H1 (cell line): Measurements from ENCODE around the gene CITED4. TPM values are rescaled to one million over a fixed set of nuclear protein-coding genes. Genes with fewer than 3 reads are reported as not detected.

Experiments used
- CTCF ChIA-PET: fragments of 300-600 bp; sonication (Branson Sonifier 250); formaldehyde crosslinking; loops from one replicate; lab custom pipeline; 2021; ENCODE audit not compliant: partially characterized antibody; lab: Charles Lee
- POLR2A ChIA-PET: fragments of 300-600 bp; sonication (Branson Sonifier 250); formaldehyde crosslinking; loops from one replicate; lab custom pipeline; 2021; ENCODE audit warnings: inconsistent platforms; ENCODE audit not compliant: partially characterized antibody; lab: Charles Lee
- DNase-seq, 2 experiments: peaks; one replicate each; pipeline versions ENCODE4 v3.0.0 to v3.0.0-alpha.2; 2010 to 2022; ENCODE audit warnings: low spot score in 2 of 2, low read depth in 1 of 2, mixed read lengths in 1 of 2
- FAIRE-seq: peaks from 2 replicates; lab custom pipeline; 2011; peaks lifted over from hg19 to GRCh38; lab: Jason Lieb, UNC
- H2AFZ ChIP-seq: 2 replicates; pipeline ENCODE4 v1.8.1; 2012; ENCODE audit warnings: low read length, inconsistent platforms
- H2AK5ac ChIP-seq: 2 replicates; pipeline ENCODE4 v1.6.1; 2013; ENCODE audit warnings: low read depth, low read length
- H2BK120ac ChIP-seq: replicated peaks from 2 replicates; pipeline ENCODE3; 2013; ENCODE audit warnings: low read depth, low read length, inconsistent platforms
- H2BK12ac ChIP-seq: 2 replicates; pipeline ENCODE4 v1.6.1; 2013; ENCODE audit warnings: low read depth, low read length
- H2BK15ac ChIP-seq: 2 replicates; pipeline ENCODE4 v1.6.1; 2013; ENCODE audit warnings: low read length
- H2BK20ac ChIP-seq: 2 replicates; pipeline ENCODE4 v1.6.1; 2013; ENCODE audit warnings: low read length
- H2BK5ac ChIP-seq: 2 replicates; pipeline ENCODE4 v1.6.1; 2013; ENCODE audit warnings: low read depth, low read length
- H3K14ac ChIP-seq: 2 replicates; pipeline ENCODE4 v1.6.1; 2013; ENCODE audit warnings: inconsistent platforms; ENCODE audit not compliant: insufficient read length
- H3K18ac ChIP-seq: 2 replicates; pipeline ENCODE4 v1.6.1; 2013; ENCODE audit warnings: low read length; ENCODE audit errors: extremely low read depth
- H3K23ac ChIP-seq: 2 replicates; pipeline ENCODE4 v1.6.1; 2013; ENCODE audit warnings: inconsistent platforms; ENCODE audit not compliant: insufficient read length
- H3K23me2 ChIP-seq: 2 replicates; pipeline ENCODE4 v1.6.1; 2013; ENCODE audit warnings: low read depth, low read length
- H3K27ac ChIP-seq: 2 replicates; pipeline ENCODE4 v1.6.1; 2011; ENCODE audit warnings: low read depth, low read length, inconsistent platforms
- H3K27me3 ChIP-seq, 4 experiments: replicated peaks in 1 of 4; 1 replicate in 1 of 4; 2 replicates in 3 of 4; pipeline versions ENCODE4 v1.6.1 to v1.8.1; 2011 to 2013; ENCODE audit warnings: low read length in 3 of 4, mild to moderate bottlenecking in 3 of 4, inconsistent platforms in 2 of 4, mixed read lengths in 2 of 4, moderate library complexity in 1 of 4; ENCODE audit not compliant: control insufficient read depth in 3 of 4, insufficient read depth in 3 of 4; ENCODE audit errors: extremely low read depth in 1 of 4
- H3K36me3 ChIP-seq, 4 experiments: 2 replicates each; pipeline versions ENCODE4 v1.6.1 to v1.8.1; 2011 to 2013; ENCODE audit warnings: mild to moderate bottlenecking in 4 of 4, low read length in 3 of 4, moderate library complexity in 2 of 4, control low read depth in 1 of 4, inconsistent platforms in 1 of 4; ENCODE audit not compliant: insufficient read depth in 4 of 4, control insufficient read depth in 2 of 4
- H3K4ac ChIP-seq: replicated peaks from 2 replicates; pipeline ENCODE3; 2013; ENCODE audit warnings: low read length, low read depth, mixed read lengths, inconsistent platforms; ENCODE audit not compliant: insufficient read length
- H3K4me1 ChIP-seq, 4 experiments: replicated peaks in 1 of 4; 1 replicate in 1 of 4; 2 replicates in 3 of 4; pipeline versions ENCODE4 v1.6.1 to v1.8.1; 2011 to 2013; ENCODE audit warnings: low read length in 3 of 4, inconsistent platforms in 2 of 4, mixed read lengths in 1 of 4; ENCODE audit not compliant: insufficient read depth in 4 of 4, control insufficient read depth in 3 of 4
- H3K4me2 ChIP-seq, 2 experiments: 2 replicates each; pipeline versions ENCODE4 v1.6.1 to v1.8.1; 2011 to 2013; ENCODE audit warnings: low read depth in 2 of 2, low read length in 2 of 2, control low read depth in 1 of 2, inconsistent platforms in 1 of 2, mild to moderate bottlenecking in 1 of 2; ENCODE audit not compliant: insufficient read depth in 1 of 2
- H3K4me3 ChIP-seq, 4 experiments: fragments of 200-600, 300-600 bp in 1 of 4; sonication (generic), shearing (Covaris generic), sonication (Bioruptor Twin) in 1 of 4; 2 replicates each; pipeline versions ENCODE4 v1.5.1 to v1.8.1; 2011 to 2016; ENCODE audit warnings: low read length in 4 of 4, low read depth in 3 of 4, control low read depth in 2 of 4, inconsistent platforms in 2 of 4, mild to moderate bottlenecking in 2 of 4, mixed read lengths in 1 of 4, moderate library complexity in 1 of 4; ENCODE audit not compliant: insufficient read depth in 2 of 4; ENCODE audit errors: extremely low read depth in 1 of 4
- H3K56ac ChIP-seq: replicated peaks from 2 replicates; pipeline ENCODE3; 2013; ENCODE audit warnings: low read depth, mild to moderate bottlenecking, mixed read lengths, low read length, inconsistent platforms; ENCODE audit not compliant: insufficient read length
- H3K79me1 ChIP-seq: 2 replicates; pipeline ENCODE4 v1.6.1; 2013; ENCODE audit warnings: low read depth, low read length, control low read depth
- H3K79me2 ChIP-seq, 2 experiments: 2 replicates each; pipeline versions ENCODE4 v1.6.1 to v1.8.1; 2012 to 2013; ENCODE audit warnings: low read length in 2 of 2, mild to moderate bottlenecking in 2 of 2, inconsistent platforms in 1 of 2; ENCODE audit not compliant: insufficient read depth in 2 of 2, control insufficient read depth in 1 of 2
- H3K9ac ChIP-seq, 4 experiments: replicated peaks in 1 of 4; 1 replicate in 1 of 4; 2 replicates in 3 of 4; pipeline versions ENCODE4 v1.6.1 to v1.8.1; 2011 to 2013; ENCODE audit warnings: low read depth in 3 of 4, low read length in 3 of 4, control low read depth in 2 of 4, mild to moderate bottlenecking in 2 of 4, moderate library complexity in 2 of 4, inconsistent platforms in 1 of 4; ENCODE audit errors: extremely low read depth in 1 of 4
- H3K9me3 ChIP-seq, 2 experiments: 2 replicates each; pipeline versions ENCODE4 v1.6.1 to v1.8.1; 2012 to 2013; ENCODE audit warnings: mild to moderate bottlenecking in 2 of 2, moderate library complexity in 2 of 2, control low read depth in 1 of 2, inconsistent platforms in 1 of 2, low read depth in 1 of 2, low read length in 1 of 2, mixed read lengths in 1 of 2; ENCODE audit not compliant: insufficient read depth in 2 of 2
- H4K20me1 ChIP-seq, 2 experiments: replicated peaks in 1 of 2; 2 replicates each; pipeline versions ENCODE3 to v1.8.1; 2011 to 2013; ENCODE audit warnings: inconsistent platforms in 2 of 2, low read length in 2 of 2, mild to moderate bottlenecking in 1 of 2; ENCODE audit not compliant: insufficient read depth in 2 of 2, control insufficient read depth in 1 of 2
- H4K5ac ChIP-seq: 2 replicates; pipeline ENCODE4 v1.6.1; 2013; ENCODE audit warnings: low read length, low read depth, mixed read lengths, inconsistent platforms; ENCODE audit not compliant: insufficient read length
- H4K8ac ChIP-seq: 2 replicates; pipeline ENCODE4 v1.8.0; 2013; ENCODE audit warnings: mild to moderate bottlenecking, moderate library complexity, low read length, inconsistent platforms; ENCODE audit not compliant: insufficient read depth; ENCODE audit errors: extremely low read depth
- H4K91ac ChIP-seq: replicated peaks from 2 replicates; pipeline ENCODE3; 2013; ENCODE audit warnings: low read length, mixed read lengths, inconsistent platforms; ENCODE audit not compliant: insufficient read length
- MAFK ChIP-seq: IDR thresholded peaks from 2 replicates; pipeline ENCODE4 v1.6.1; 2012; ENCODE audit warnings: low read depth, mild to moderate bottlenecking, improper control_type of control experiment, low read length
- SRF ChIP-seq: IDR thresholded peaks from 2 replicates; pipeline ENCODE4 v1.6.1; 2011; ENCODE audit warnings: mild to moderate bottlenecking, low read depth, low read length, moderate library complexity
- TAF7 ChIP-seq: optimal IDR thresholded peaks from 2 replicates; pipeline ENCODE3; 2011; ENCODE audit warnings: low read depth, mild to moderate bottlenecking, inconsistent platforms, low read length, moderate library complexity, borderline replicate concordance
- WGBS, 2 experiments: shearing (Covaris generic) in 1 of 2; methylation state at CpG; one replicate each; pipeline versions ENCODE4 v1.1.6 to v1.1.7; 2013 to 2015; ENCODE audit warnings: low lambda C conversion rate in 2 of 2, mixed read lengths in 2 of 2, inconsistent platforms in 1 of 2, low coverage in 1 of 2, missing lambda C conversion rate in 1 of 2; ENCODE audit not compliant: insufficient replicate concordance in 2 of 2, insufficient coverage in 1 of 2, insufficient read length in 1 of 2; ENCODE audit errors: extremely low coverage in 1 of 2, missing lambda C conversion rate in 1 of 2; 5-methylcytosine and 5-hydroxymethylcytosine counted together
- polyA plus RNA-seq, 7 experiments: library from polyadenylated mRNA; depleted of rRNA in 3 of 7; stranded (reverse) in 5 of 7; unstranded in 2 of 7; fragments of >200 nt in 5 of 7; fragments of 200-250 nt in 2 of 7; gene quantifications; 1 replicate in 5 of 7; 2 replicates in 1 of 7; 4 replicates in 1 of 7; pipeline versions ENCODE4 v1.2.1 to v1.2.3, GENCODE V29; 2011 to 2013; ENCODE audit warnings: missing spikeins in 2 of 7, mixed read lengths in 2 of 7
- total RNA-seq: library from RNA; stranded (reverse); fragmentation: NEBNext Ultra II Directional; extraction: Animal tissue kit (Norgen Biotek cat#: 25700); gene quantifications from 2 replicates; pipeline ENCODE4 v1.2.1, GENCODE V29; 2021

The CITED4 gene
- total and polyA plus RNA-seq, 2 of the 8 experiments (the other 6 are each of a cell fraction or from before 2014, with no cell fraction given): 5.4 to 16.3 TPM

- Histone ChIP-seq H3K9ac (no peak overlapping the region), H2BK20ac (no peak overlapping the region), H4K91ac (no peak overlapping the region), H4K20me1 (no peaks in the 10 kb centered on the region), H3K18ac (no peak overlapping the region), H2AK5ac (no peak overlapping the region), H3K23ac (no peak overlapping the region), H3K27ac (no peak overlapping the region), H3K9me3 (no peaks in the 10 kb centered on the region), H3K56ac (no peak overlapping the region), H2BK15ac (no peak overlapping the region), H3K4ac (no peak overlapping the region), H2BK120ac (no peak overlapping the region), H2AFZ (no peak overlapping the region), H3K4me3 (no peak overlapping the region), H3K79me2 (no peaks in the 10 kb centered on the region), H2BK12ac (no peak overlapping the region), H3K27me3 (no peaks in the 10 kb centered on the region), H3K4me2 (no peak overlapping the region), H4K8ac (no peak overlapping the region), H3K23me2 (no peaks in the 10 kb centered on the region; the same call in 1 of the 2 replicates), H3K79me1 (no peaks in the 10 kb centered on the region), H2BK5ac (no peak overlapping the region), H3K4me1 (no peaks in the 10 kb centered on the region; a peak in 1 of 7 replicates), H3K14ac (no peak overlapping the region), H3K36me3 (no peaks in the 10 kb centered on the region), H4K5ac (no peak overlapping the region)
- FAIRE-seq (no peak), DNase-seq (no peak)
- POLR2A ChIA-PET: interaction anchor here (1.7 kb wide), 1 partner anchor 10 kb away, joined by 5 read pairs; the partner anchor contains the start of gene CITED4
- TF ChIP-seq SRF (no peak), TAF7 (no peak), MAFK (no peak)
- 86% methylated on average over 5 of the region's 6 CpGs; no CpG with 5 or more reads in 1 of the 2 experiments for WGBS, 2 experiments
- CTCF ChIA-PET: interaction anchor here (1.1 to 26.8 kb wide), 13 partner anchors 9 to 220 kb away, joined by 3 to 917 read pairs (median 10); partner anchors contain the start of gene CITED4
Measured at GRCh38 chr1:40851643-40852042, 10.5 kb downstream of the CITED4 start.
